ENCODE data around the gene LPCAT2. TPM values are rescaled to one million over a fixed set of nuclear protein-coding genes. Genes with fewer than 3 reads are reported as not detected.

LPCAT2 gene
- total RNA-seq, 2 experiments from 2014 or later, result 0.37 to 0.59 TPM

- H3K27ac Mint-ChIP-seq, result no peak overlapping the region
- H3K27me3 Mint-ChIP-seq, result no peaks in the 10 kb centered on the region
- POLR2A ChIA-PET, result interaction anchor here (0.6 kb wide), 2 partner anchors 79 to 732 kb away, joined by 4 to 6 read pairs; no protein-coding TSS in a partner anchor
- H3K4me3 Mint-ChIP-seq, result no peak overlapping the region
- H3K9me3 Mint-ChIP-seq (ENCODE audit: low read depth), result no peaks in the 10 kb centered on the region
- intact Hi-C loops (cut with DNase I, micrococcal nuclease), result no loop called here
- no peak for DNase-seq
- H3K4me1 Mint-ChIP-seq, result no peaks in the 10 kb centered on the region
- H3K36me3 Mint-ChIP-seq (ENCODE audit: low read depth), result no peaks in the 10 kb centered on the region
- CTCF ChIA-PET, result interaction anchor here (0.7 kb wide), 1 partner anchor 74 kb away, joined by 3 read pairs; no protein-coding TSS in a partner anchor
- no peak for ATAC-seq
Measured at GRCh38 chr16:55539049-55539448, 30.2 kb downstream of the LPCAT2 start.

- H3K4me3 Mint-ChIP-seq, result no peak overlapping the region
- POLR2A ChIA-PET, result no interaction called here
- CTCF ChIA-PET, result interaction anchor here (0.7 kb wide), 1 partner anchor 75 kb away, joined by 3 read pairs; no protein-coding TSS in a partner anchor
Measured at GRCh38 chr16:55539488-55539887, 30.6 kb downstream of the LPCAT2 start.

GRCh38 chr16:55540221-55540620, 31.3 kb downstream of the LPCAT2 start:
- ChIA-PET POLR2A (no interaction called here), CTCF (interaction anchor here (0.8 kb wide), 1 partner anchor 68 kb away, joined by 3 read pairs; no protein-coding TSS in a partner anchor)
- no peak for DNase-seq
- ATAC-seq, result no peak
- no peak overlapping the region for H3K27ac Mint-ChIP-seq
- no peaks in the 10 kb centered on the region for H3K27me3 Mint-ChIP-seq
- H3K9me3 Mint-ChIP-seq (ENCODE audit: low read depth), result no peaks in the 10 kb centered on the region
- intact Hi-C loops (cut with DNase I, micrococcal nuclease), result loop anchor here in 1 of 2 experiments (10.0 kb wide), 1 partner anchor 305 kb away; no protein-coding TSS in a partner anchor
- H3K36me3 Mint-ChIP-seq (ENCODE audit: low read depth), result no peaks in the 10 kb centered on the region
- H3K4me3 Mint-ChIP-seq, result no peak overlapping the region
- no peaks in the 10 kb centered on the region for H3K4me1 Mint-ChIP-seq

More at GRCh38 chr16:55539488-55539887, 30.6 kb downstream of the LPCAT2 start:
- intact Hi-C loops (cut with DNase I, micrococcal nuclease), result no loop called here
- Mint-ChIP-seq H3K9me3 (ENCODE audit: low read depth) (no peaks in the 10 kb centered on the region), H3K27me3 (no peaks in the 10 kb centered on the region), H3K36me3 (ENCODE audit: low read depth) (no peaks in the 10 kb centered on the region), H3K4me1 (no peaks in the 10 kb centered on the region), H3K27ac (no peak overlapping the region)
- no peak for ATAC-seq
- no peak for DNase-seq

GRCh38 chr16:55542459-55543082, 33.7 kb downstream of the LPCAT2 start:
- H3K4me1 Mint-ChIP-seq, result no peaks in the 10 kb centered on the region

GRCh38 chr16:55543472-55543871, 34.6 kb downstream of the LPCAT2 start:
- no peaks in the 10 kb centered on the region for H3K9me3 Mint-ChIP-seq (ENCODE audit: low read depth)
- CTCF ChIA-PET, result interaction anchor here (2.1 kb wide), 1 partner anchor 77 kb away, joined by 27 read pairs; no protein-coding TSS in a partner anchor
- intact Hi-C loops (cut with DNase I, micrococcal nuclease), result loop anchor here (1.0 to 10.0 kb wide), 3 partner anchors 78 to 301 kb away; no protein-coding TSS in a partner anchor
- no peaks in the 10 kb centered on the region for H3K27me3 Mint-ChIP-seq
- H3K36me3 Mint-ChIP-seq (ENCODE audit: low read depth), result no peaks in the 10 kb centered on the region
- POLR2A ChIA-PET, result no interaction called here
- H3K4me3 Mint-ChIP-seq, result no peak overlapping the region
- no peaks in the 10 kb centered on the region for H3K4me1 Mint-ChIP-seq
- H3K27ac Mint-ChIP-seq, result no peak overlapping the region
- DNase-seq, result no peak
- no peak for ATAC-seq

More at GRCh38 chr16:55542459-55543082, 33.7 kb downstream of the LPCAT2 start:
- DNase-seq (no peak), ATAC-seq (peak; percentile 70)
- intact Hi-C loops (cut with DNase I, micrococcal nuclease), result loop anchor here (1.0 to 10.0 kb wide), 3 partner anchors 77 to 302 kb away; no protein-coding TSS in a partner anchor
- Mint-ChIP-seq H3K4me3 (no peak overlapping the region), H3K27me3 (no peaks in the 10 kb centered on the region), H3K9me3 (ENCODE audit: low read depth) (no peaks in the 10 kb centered on the region), H3K36me3 (ENCODE audit: low read depth) (no peaks in the 10 kb centered on the region), H3K27ac (no peak overlapping the region)
- ChIA-PET CTCF (interaction anchor here (1.3 kb wide), 1 partner anchor 78 kb away, joined by 3 read pairs; no protein-coding TSS in a partner anchor), POLR2A (no interaction called here)

GRCh38 chr16:55552621-55553020, 43.7 kb downstream of the LPCAT2 start:
- Mint-ChIP-seq H3K4me1 (no peaks in the 10 kb centered on the region), H3K36me3 (ENCODE audit: low read depth) (no peaks in the 10 kb centered on the region), H3K9me3 (ENCODE audit: low read depth) (no peaks in the 10 kb centered on the region), H3K27ac (no peak overlapping the region), H3K27me3 (peaks cover 2% of the 10 kb centered on the region), H3K4me3 (no peak overlapping the region)
- CTCF ChIA-PET, result no interaction called here
- POLR2A ChIA-PET, result no interaction called here
- intact Hi-C loops (cut with DNase I, micrococcal nuclease), result no loop called here
- DNase-seq, result no peak
- no peak for ATAC-seq

- Mint-ChIP-seq H3K36me3 (ENCODE audit: low read depth) (no peaks in the 10 kb centered on the region), H3K9me3 (ENCODE audit: low read depth) (no peaks in the 10 kb centered on the region), H3K27me3 (peaks cover 2% of the 10 kb centered on the region), H3K4me3 (no peak overlapping the region), H3K27ac (no peak overlapping the region), H3K4me1 (no peaks in the 10 kb centered on the region)
- POLR2A ChIA-PET, result no interaction called here
- CTCF ChIA-PET, result no interaction called here
- DNase-seq (no peak), ATAC-seq (no peak)
- intact Hi-C loops (cut with DNase I, micrococcal nuclease), result no loop called here
Measured at GRCh38 chr16:55555436-55555835, 46.6 kb downstream of the LPCAT2 start.

- CTCF ChIA-PET, result no interaction called here
- Mint-ChIP-seq H3K27ac (no peak overlapping the region), H3K9me3 (ENCODE audit: low read depth) (no peaks in the 10 kb centered on the region), H3K4me3 (no peak overlapping the region), H3K36me3 (ENCODE audit: low read depth) (no peaks in the 10 kb centered on the region), H3K4me1 (no peaks in the 10 kb centered on the region), H3K27me3 (peaks cover 5% of the 10 kb centered on the region)
- no peak for DNase-seq
- no peak for ATAC-seq
- POLR2A ChIA-PET, result no interaction called here
- intact Hi-C loops (cut with DNase I, micrococcal nuclease), result no loop called here
Measured at GRCh38 chr16:55557186-55557585, 48.3 kb downstream of the LPCAT2 start.

GRCh38 chr16:55559233-55559632, 50.4 kb downstream of the LPCAT2 start:
- intact Hi-C loops (cut with DNase I, micrococcal nuclease), result no loop called here
- ChIA-PET POLR2A (no interaction called here), CTCF (interaction anchor here (0.8 kb wide), 2 partner anchors 94 to 142 kb away, joined by 3 to 4 read pairs; no protein-coding TSS in a partner anchor)
- no peak overlapping the region for H3K27ac Mint-ChIP-seq
- H3K36me3 Mint-ChIP-seq (ENCODE audit: low read depth), result no peaks in the 10 kb centered on the region
- DNase-seq (no peak), ATAC-seq (no peak)
- H3K4me3 Mint-ChIP-seq, result no peak overlapping the region
- H3K9me3 Mint-ChIP-seq (ENCODE audit: low read depth), result no peaks in the 10 kb centered on the region
- H3K4me1 Mint-ChIP-seq, result no peaks in the 10 kb centered on the region
- H3K27me3 Mint-ChIP-seq, result peaks cover 9% of the 10 kb centered on the region

- CTCF ChIA-PET, result interaction anchor here (0.6 to 0.8 kb wide), 2 partner anchors 89 to 141 kb away, joined by 3 read pairs; no protein-coding TSS in a partner anchor
- DNase-seq (no peak), ATAC-seq (no peak)
- Mint-ChIP-seq H3K9me3 (ENCODE audit: low read depth) (no peaks in the 10 kb centered on the region), H3K4me1 (no peaks in the 10 kb centered on the region), H3K27me3 (peaks cover 9% of the 10 kb centered on the region), H3K36me3 (ENCODE audit: low read depth) (no peaks in the 10 kb centered on the region), H3K4me3 (no peak overlapping the region), H3K27ac (no peak overlapping the region)
- intact Hi-C loops (cut with DNase I, micrococcal nuclease), result no loop called here
- POLR2A ChIA-PET, result no interaction called here
Measured at GRCh38 chr16:55559933-55560516, 51.2 kb downstream of the LPCAT2 start.

- Mint-ChIP-seq H3K4me1 (no peaks in the 10 kb centered on the region), H3K27ac (no peak overlapping the region), H3K9me3 (ENCODE audit: low read depth) (no peaks in the 10 kb centered on the region), H3K27me3 (peaks cover 9% of the 10 kb centered on the region), H3K36me3 (ENCODE audit: low read depth) (no peaks in the 10 kb centered on the region), H3K4me3 (no peak overlapping the region)
- intact Hi-C loops (cut with DNase I, micrococcal nuclease), result no loop called here
- ChIA-PET CTCF (interaction anchor here (1.0 kb wide), 1 partner anchor 25 kb away, joined by 4 read pairs; no protein-coding TSS in a partner anchor), POLR2A (no interaction called here)
- DNase-seq (no peak), ATAC-seq (no peak)
Measured at GRCh38 chr16:55561319-55561848, 52.5 kb downstream of the LPCAT2 start.

- peaks cover 9% of the 10 kb centered on the region for H3K27me3 Mint-ChIP-seq
- ATAC-seq, result no peak
Measured at GRCh38 chr16:55562936-55563335, 54.1 kb downstream of the LPCAT2 start.

More at GRCh38 chr16:55562936-55563335, 54.1 kb downstream of the LPCAT2 start:
- POLR2A ChIA-PET, result no interaction called here
- H3K36me3 Mint-ChIP-seq (ENCODE audit: low read depth), result no peaks in the 10 kb centered on the region
- H3K27ac Mint-ChIP-seq, result no peak overlapping the region
- intact Hi-C loops (cut with DNase I, micrococcal nuclease), result no loop called here
- no peaks in the 10 kb centered on the region for H3K4me1 Mint-ChIP-seq
- CTCF ChIA-PET, result no interaction called here
- no peak for DNase-seq
- H3K9me3 Mint-ChIP-seq (ENCODE audit: low read depth), result no peaks in the 10 kb centered on the region
- no peak overlapping the region for H3K4me3 Mint-ChIP-seq
